HG02642 (cell line): ENCODE results near the gene KCNN4.

Experiments used
- ATAC-seq: cut with Tn5 transposase; IDR thresholded peaks from one replicate; pipeline ENCODE4 v1.9.1; 2021; ENCODE audit warnings: mild to moderate bottlenecking; ENCODE audit not compliant: unreplicated experiment, poor library complexity

KCNN4 gene

DNA sequence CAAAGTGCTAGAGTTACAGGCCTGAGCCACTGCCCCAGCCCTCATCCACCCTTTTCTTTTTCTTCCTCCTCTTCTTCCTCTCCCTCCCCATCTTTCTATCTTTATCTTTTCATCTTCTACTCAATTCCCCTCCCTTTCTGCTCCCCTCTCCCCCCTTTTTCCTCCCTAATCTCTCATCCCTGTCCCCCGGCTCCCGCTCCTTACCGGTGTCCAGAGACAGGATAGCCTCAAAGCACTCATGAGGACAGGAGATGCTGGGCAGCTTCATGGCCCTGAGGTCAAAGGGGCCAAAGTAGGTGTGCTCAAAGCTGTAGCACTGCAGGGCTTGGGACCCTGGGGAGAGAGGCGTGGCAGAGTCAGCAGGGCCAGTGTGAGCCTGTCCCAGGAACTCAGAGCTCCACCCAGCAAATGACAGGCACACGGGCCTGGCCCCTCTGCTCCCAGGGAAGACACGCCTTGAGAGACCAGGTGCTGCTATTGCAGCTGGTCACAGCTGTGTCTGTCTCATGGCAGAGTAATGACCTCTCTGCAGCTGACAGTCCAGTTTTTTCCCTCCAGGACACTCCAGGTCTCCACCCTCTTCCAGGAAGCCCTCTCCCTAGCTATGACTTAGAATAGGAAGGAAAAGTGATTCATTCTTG, 18.8 kb upstream of the KCNN4 start:
- no peak for ATAC-seq

- ATAC-seq: no peak
Measured at GRCh38 chr19:43798546-43799409, 18.0 kb upstream of the KCNN4 start.

- ATAC-seq: no peak
Measured at GRCh38 chr19:43798026-43798545, 17.3 kb upstream of the KCNN4 start.

DNA sequence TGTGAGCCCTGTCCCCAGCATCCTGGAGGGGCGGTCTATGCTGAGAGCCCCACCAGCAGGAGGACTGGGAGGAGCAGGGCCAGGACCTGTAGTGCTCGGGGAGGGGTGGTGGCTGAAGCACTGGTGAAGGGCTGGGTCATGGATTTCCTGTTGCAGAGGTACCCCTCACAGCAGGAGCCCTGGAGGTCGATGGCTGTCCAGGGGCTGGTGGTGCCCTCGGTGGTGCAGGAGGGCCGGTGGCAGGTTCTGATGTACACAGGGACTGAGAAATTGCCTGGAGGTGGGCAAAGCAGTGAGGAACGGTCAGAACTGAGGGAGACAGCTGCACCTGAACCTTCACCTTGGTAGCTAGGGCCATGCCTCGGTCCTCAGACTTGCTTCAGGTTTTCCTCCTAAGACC, 16.8 kb upstream of the KCNN4 start:
- no peak for ATAC-seq

DNA sequence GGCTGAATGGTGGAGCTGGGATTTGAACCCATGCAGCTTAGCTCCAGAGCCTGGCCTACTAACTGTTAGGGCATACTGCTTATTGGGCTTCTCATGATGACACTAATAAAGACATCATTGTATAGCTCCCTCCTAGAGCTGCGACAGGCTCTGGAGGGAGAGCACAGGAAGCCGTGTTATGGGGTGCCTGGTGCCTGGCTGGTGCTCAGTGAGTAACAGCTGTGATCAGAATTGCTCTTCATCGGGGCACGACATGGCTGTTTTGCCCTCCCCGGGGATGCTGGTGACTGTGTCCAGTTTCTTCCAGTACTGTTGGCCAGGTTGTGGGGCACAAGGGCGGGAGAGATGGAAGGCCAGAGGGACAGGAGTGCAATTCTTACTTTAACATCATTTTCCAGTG, 16.3 kb upstream of the KCNN4 start:
- ATAC-seq: no peak

DNA sequence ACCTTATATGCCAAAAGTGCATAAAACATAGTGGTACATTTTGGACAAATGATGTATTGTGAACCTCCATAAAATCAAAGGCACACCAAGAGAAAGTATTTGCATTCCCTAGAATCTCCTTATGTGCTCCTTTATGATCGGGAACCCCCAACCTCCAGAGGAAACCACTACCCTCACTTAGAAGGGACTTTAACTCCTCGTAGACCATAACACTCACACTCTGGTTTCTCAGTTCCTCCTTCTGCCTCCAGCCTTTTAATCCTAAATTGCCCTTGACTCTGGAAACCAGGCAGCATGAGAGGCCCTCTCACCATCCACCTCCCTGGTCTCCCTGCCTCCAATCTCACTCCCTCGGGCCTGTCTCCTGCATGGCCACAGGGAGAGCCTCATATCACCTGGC, 9.8 kb upstream of the KCNN4 start:
- no peak for ATAC-seq

- ATAC-seq: no peak
Measured at GRCh38 chr19:43789029-43789428, 8.3 kb upstream of the KCNN4 start.

- no peak for ATAC-seq
Measured at GRCh38 chr19:43786665-43787064, 5.9 kb upstream of the KCNN4 start.

DNA sequence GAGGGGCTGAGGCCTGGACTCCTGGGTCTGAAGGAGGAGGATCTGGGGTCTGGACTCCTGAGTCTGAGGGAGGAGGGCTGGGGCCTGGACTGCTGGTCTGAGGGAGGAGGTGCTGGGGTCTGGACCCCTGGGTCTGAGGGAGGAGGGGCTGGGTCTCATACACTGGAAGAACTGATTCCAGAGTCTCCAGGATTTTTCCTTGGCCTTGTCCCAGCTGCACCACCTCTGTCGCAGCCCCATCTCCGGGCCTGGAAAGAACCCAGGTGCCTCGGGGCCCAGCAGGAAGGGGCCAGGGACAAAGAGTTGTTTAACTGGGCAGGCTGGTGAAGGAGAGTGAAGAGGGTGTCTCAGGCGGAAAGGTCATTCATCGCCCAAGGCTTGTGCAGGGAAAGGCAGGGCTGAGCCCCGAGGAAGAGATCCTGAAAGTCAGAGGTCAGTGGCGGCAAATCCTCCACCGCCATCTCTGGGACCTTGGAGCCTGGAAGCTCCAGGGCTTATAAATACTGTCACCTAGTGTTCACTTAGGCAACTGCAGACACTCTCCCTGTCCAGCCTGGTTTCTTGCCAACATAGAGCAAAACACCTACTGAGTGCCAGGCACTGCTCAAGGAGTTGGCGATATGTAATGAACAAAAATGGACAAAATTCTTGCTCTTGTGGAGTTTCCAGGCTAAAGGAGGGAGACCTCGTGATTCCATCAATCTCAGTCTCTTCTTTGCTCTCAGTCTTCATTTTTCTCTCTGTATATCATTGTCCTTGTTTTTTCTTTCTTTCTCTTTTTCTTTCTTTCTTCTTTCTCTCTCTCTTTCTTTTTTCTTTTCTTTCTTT, 4.4 kb upstream of the KCNN4 start:
- ATAC-seq: peak; percentile 55

DNA sequence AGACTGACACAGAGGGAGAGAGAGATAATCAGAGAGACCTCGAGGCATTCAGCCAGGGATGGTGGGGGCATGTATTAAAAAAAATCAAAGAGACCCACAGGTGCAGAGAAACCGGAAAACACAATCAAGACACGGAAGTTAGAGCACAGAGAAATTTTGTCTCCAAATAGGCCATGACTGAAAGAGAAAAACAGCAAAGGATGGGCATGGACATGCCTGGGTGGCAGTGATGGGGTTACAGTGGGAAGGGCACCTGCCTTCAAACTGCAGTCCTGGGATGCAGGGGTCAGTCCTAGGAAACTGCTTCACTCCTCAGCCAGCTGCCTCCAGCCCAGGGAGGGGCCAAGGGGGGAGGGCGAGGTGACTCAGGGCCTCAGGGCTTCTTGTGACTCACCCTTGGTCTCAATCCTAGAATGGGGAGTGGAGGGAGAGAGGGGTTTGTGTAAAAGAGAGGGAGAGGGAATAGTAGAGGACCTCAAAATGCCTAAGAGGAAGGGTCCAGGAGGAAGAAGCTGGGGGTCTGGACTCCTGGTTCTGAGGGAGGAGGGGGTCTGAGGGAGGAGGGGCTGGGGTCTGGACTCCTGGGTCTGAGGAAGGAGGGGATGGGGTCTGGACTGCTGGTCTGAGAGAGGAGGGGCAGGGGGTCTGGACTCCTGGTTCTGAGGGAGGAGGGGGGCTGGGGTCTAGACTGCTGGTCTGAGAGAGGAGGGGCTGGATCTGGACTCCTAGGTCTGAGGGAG, 3.6 kb upstream of the KCNN4 start:
- ATAC-seq: no peak

DNA sequence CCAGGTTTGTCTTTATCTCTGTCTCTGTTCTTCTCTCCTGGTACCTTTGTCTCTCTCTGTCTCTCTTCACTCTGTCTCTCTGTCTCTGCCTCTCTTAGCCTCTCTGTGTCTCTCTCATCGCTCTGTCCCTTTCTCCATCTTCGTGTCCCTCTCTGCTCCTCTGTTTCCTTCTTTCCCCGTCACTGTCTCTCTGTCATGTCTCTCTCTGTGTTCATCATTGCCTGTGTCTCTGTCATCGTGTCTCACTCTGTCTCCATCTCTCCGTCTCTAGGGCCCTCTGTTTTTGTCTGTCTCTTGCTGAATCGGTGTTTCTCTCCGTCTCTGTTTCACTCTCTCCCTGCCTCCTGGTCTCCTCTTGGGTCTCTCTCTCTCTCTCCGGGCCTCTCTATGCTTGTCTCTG, 2.9 kb upstream of the KCNN4 start:
- no peak for ATAC-seq

GRCh38 chr19:43782689-43783231, 2.0 kb upstream of the KCNN4 start:
- no peak for ATAC-seq

- ATAC-seq: no peak
Measured at GRCh38 chr19:43782311-43782660, 1.5 kb upstream of the KCNN4 start.

DNA sequence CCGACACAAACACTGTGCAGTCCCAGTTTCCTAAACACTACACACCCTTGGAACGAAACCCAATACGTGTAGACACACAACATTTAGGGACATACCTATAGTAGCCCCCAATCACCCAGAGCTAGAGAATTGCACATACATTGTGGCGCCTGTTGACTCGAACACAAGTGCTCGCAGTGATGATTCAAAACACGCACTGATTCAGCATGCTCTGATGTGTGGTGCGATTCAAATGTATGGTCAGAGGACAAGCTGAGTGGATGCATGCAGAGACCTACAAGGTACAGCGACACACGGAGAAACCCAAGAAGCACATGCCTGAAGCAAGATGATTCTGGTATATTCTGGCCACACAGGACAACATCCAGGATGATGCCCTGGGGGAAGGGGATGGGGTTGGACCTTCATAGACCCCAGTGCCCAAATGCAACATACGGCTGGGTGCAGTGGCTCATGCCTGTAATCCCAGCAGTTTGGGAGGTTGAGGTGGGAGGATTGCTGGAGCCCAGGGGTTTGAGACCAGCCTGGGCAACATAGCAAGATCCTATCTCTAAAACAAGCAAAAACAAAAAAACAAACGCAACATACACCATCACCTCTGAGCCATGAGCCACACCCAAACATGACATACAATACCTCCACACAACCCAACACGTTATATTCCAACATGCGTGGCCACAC, 997 bp upstream of the KCNN4 start:
- ATAC-seq: no peak

GRCh38 chr19:43779820-43780219, 953 bp downstream of the KCNN4 start:
- no peak for ATAC-seq

GRCh38 chr19:43779147-43779819, 1.5 kb downstream of the KCNN4 start:
- ATAC-seq: no peak

DNA sequence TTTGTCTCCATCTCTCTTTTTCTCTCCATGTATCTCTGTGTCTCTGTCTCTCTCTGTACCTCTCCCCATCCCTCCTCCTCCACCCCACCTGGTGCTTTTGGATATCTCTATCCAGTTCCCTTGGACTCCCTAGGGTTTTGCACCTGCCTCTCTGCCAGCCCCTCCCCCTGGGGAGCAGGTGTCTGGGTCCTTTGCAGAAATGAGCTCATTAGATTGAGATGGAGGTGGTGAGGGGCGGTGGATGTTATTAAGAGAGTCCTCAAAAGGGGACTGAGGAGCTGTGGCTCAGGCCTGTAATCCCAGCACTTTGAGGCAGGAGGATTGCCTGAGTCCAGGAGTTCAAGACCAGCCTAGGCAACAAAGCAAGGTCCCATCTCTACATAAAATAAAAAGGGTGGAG, 2.1 kb downstream of the KCNN4 start:
- no peak for ATAC-seq

DNA sequence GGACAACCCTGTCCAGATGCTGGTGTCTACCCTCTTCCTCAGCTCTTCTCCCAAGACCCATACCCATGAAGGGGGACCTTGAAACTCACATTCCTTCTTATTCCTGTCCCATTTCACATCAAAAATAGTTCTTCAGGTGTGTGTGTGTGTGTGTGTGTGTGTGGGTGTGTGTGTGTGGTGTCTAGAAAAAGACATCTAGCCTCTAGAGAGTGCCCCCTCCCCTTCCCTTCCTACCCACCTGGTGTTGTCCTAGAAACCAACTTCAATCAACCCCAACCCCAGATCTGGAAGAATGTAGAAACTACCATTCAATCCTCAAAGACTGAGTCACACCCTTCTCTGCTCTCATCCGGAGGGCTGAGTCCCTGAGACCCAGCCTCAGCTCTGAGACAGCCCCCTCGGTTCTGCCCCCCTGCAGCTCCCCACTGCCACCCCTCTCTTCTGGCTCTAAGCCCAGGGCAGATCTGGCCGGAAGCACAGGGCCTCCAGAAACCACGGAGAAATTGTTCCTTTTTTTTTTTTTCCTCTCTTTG, 3.5 kb downstream of the KCNN4 start:
- ATAC-seq: no peak

- no peak for ATAC-seq
Measured at GRCh38 chr19:43776286-43776685, 4.5 kb downstream of the KCNN4 start.
